Endodermal cell (in vitro differentiated cells): ENCODE data around the gene RPL29. TPM values are rescaled to one million over a fixed set of nuclear protein-coding genes. Genes with fewer than 3 reads are reported as not detected.

Source experiments
- DNase-seq: peaks from one replicate; pipeline ENCODE4 v3.0.0-alpha.2; 2017
- H3K27ac ChIP-seq: 2 replicates; pipeline ENCODE4 v1.5.1; 2013; ENCODE audit warnings: mild to moderate bottlenecking, low read depth, low read length, moderate library complexity
- H3K27me3 ChIP-seq: 2 replicates; pipeline ENCODE4 v1.6.1; 2013; ENCODE audit warnings: mild to moderate bottlenecking, low read length, moderate library complexity; ENCODE audit not compliant: insufficient read depth, control insufficient read depth, poor library complexity, severe bottlenecking
- H3K36me3 ChIP-seq: 2 replicates; pipeline ENCODE4 v1.7.0; 2013; ENCODE audit warnings: mild to moderate bottlenecking, low read length, moderate library complexity; ENCODE audit not compliant: control insufficient read depth, insufficient read depth
- H3K4me1 ChIP-seq: one replicate; pipeline ENCODE4 v1.7.0; 2013; ENCODE audit warnings: low read length; ENCODE audit not compliant: control insufficient read depth, insufficient read depth
- H3K4me3 ChIP-seq: 2 replicates; pipeline ENCODE4 v1.5.1; 2013; ENCODE audit warnings: mild to moderate bottlenecking, low read length, moderate library complexity
- H3K9ac ChIP-seq: 2 replicates; pipeline ENCODE4 v1.6.1; 2013; ENCODE audit warnings: mild to moderate bottlenecking, low read length, moderate library complexity; ENCODE audit not compliant: poor library complexity, severe bottlenecking; ENCODE audit errors: extremely low read depth
- H3K9me3 ChIP-seq: 2 replicates; pipeline ENCODE4 v1.6.1; 2013; ENCODE audit warnings: mild to moderate bottlenecking, low read length, moderate library complexity; ENCODE audit not compliant: control insufficient read depth
- H3K27ac Mint-ChIP-seq: 2 replicates; pipeline ENCODE4 v1.8.0; 2020; ENCODE audit warnings: mixed read lengths
- H3K27me3 Mint-ChIP-seq: 2 replicates; pipeline ENCODE4 v1.8.0; 2021; ENCODE audit warnings: mild to moderate bottlenecking, mixed read lengths; ENCODE audit not compliant: insufficient read depth
- H3K36me3 Mint-ChIP-seq: 2 replicates; pipeline ENCODE4 v1.8.0; 2020; ENCODE audit warnings: low read depth, mixed read lengths
- H3K4me1 Mint-ChIP-seq: 2 replicates; pipeline ENCODE4 v1.8.0; 2020; ENCODE audit warnings: mixed read lengths
- H3K4me3 Mint-ChIP-seq: 2 replicates; pipeline ENCODE4 v1.8.0; 2020; ENCODE audit warnings: mild to moderate bottlenecking, moderate library complexity, mixed read lengths
- H3K9me3 Mint-ChIP-seq: 2 replicates; pipeline ENCODE4 v1.8.0; 2020; ENCODE audit warnings: mild to moderate bottlenecking, mixed read lengths
- WGBS, 2 experiments: methylation state at CpG; one replicate each; pipeline versions ENCODE4 v1.1.5 to v1.1.7; 2013; ENCODE audit warnings: missing lambda C conversion rate in 2 of 2, mixed read lengths in 1 of 2; ENCODE audit not compliant: insufficient coverage in 1 of 2, insufficient read length in 1 of 2; 5-methylcytosine and 5-hydroxymethylcytosine counted together
- total RNA-seq, 2 donors: library from RNA; stranded (reverse); fragmentation: NEBNext Ultra II Directional in 1 of 2; extraction: Animal tissue kit (Norgen Biotek cat#: 25700) in 1 of 2; gene quantifications; 2 replicates in 1 of 2; 3 replicates in 1 of 2; pipeline ENCODE4 v1.2.1, GENCODE V29; 2021
- TF ChIP-seq, protein P1 (sequence below): fragments of 200-600 bp; sonication (generic); conservative IDR thresholded peaks from 2 replicates; pipeline ENCODE4 v1.5.0; 2021; ENCODE audit warnings: antibody characterized with exemption, mild to moderate bottlenecking

The RPL29 gene
- total RNA-seq, 2 donors from 2014 or later, result 1,325 to 1,600 TPM

DNA sequence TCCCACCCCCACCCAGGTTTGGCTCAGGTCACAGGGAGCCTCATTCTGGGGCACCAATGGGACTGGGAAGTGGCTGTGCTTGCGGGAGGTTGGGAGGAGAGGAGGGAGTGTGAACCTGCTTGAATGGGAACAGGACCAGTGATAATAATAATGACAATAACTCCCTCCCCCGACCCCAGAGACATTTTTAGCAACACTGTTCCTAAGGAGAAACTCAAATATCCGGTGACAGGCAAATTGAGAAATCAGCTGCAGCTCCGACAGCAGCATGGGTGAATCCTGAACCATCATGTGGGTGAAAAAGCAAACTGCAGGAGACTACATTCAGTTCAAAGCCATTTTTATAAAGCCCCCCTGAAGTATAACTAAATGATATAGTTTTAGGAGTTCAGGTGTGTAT, 11.6 kb upstream of the RPL29 start:
- H3K4me3 ChIP-seq, result no peak overlapping the region
- WGBS, 2 experiments, result 76% methylated on average over 4 of the region's 4 CpGs; no CpG with 5 or more reads in 1 of the 2 experiments
- DNase-seq, result no peak
- H3K4me1 Mint-ChIP-seq, result peaks cover 18% of the 10 kb centered on the region
- no peak overlapping the region for H3K27ac ChIP-seq
- H3K9me3 Mint-ChIP-seq, result no peaks in the 10 kb centered on the region
- H3K36me3 Mint-ChIP-seq, result no peaks in the 10 kb centered on the region
- H3K9me3 ChIP-seq, result no peaks in the 10 kb centered on the region
- no peaks in the 10 kb centered on the region for H3K36me3 ChIP-seq
- H3K4me1 ChIP-seq, result peaks cover 6% of the 10 kb centered on the region
- no peak overlapping the region for H3K9ac ChIP-seq
- H3K4me3 Mint-ChIP-seq, result no peak overlapping the region
- TF ChIP-seq, protein P1, sequence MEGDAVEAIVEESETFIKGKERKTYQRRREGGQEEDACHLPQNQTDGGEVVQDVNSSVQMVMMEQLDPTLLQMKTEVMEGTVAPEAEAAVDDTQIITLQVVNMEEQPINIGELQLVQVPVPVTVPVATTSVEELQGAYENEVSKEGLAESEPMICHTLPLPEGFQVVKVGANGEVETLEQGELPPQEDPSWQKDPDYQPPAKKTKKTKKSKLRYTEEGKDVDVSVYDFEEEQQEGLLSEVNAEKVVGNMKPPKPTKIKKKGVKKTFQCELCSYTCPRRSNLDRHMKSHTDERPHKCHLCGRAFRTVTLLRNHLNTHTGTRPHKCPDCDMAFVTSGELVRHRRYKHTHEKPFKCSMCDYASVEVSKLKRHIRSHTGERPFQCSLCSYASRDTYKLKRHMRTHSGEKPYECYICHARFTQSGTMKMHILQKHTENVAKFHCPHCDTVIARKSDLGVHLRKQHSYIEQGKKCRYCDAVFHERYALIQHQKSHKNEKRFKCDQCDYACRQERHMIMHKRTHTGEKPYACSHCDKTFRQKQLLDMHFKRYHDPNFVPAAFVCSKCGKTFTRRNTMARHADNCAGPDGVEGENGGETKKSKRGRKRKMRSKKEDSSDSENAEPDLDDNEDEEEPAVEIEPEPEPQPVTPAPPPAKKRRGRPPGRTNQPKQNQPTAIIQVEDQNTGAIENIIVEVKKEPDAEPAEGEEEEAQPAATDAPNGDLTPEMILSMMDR, result no peak
- H3K27ac Mint-ChIP-seq, result no peak overlapping the region
- H3K27me3 Mint-ChIP-seq, result peaks cover 11% of the 10 kb centered on the region
- H3K27me3 ChIP-seq, result no peaks in the 10 kb centered on the region

GRCh38 chr3:52006820-52007133, 11.1 kb upstream of the RPL29 start:
- peaks cover 15% of the 10 kb centered on the region for H3K27me3 Mint-ChIP-seq
- TF ChIP-seq, protein P1, result no peak
- no peaks in the 10 kb centered on the region for H3K9me3 Mint-ChIP-seq
- Histone ChIP-seq H3K27ac (no peak overlapping the region), H3K9ac (no peak overlapping the region), H3K9me3 (no peaks in the 10 kb centered on the region), H3K36me3 (no peaks in the 10 kb centered on the region), H3K4me3 (no peak overlapping the region), H3K4me1 (peaks cover 6% of the 10 kb centered on the region), H3K27me3 (no peaks in the 10 kb centered on the region)
- H3K27ac Mint-ChIP-seq, result no peak overlapping the region
- no peak overlapping the region for H3K4me3 Mint-ChIP-seq
- peaks cover 18% of the 10 kb centered on the region for H3K4me1 Mint-ChIP-seq
- H3K36me3 Mint-ChIP-seq, result no peaks in the 10 kb centered on the region
- 91 to 95% methylated on average over 4 to 6 of the region's 6 CpGs for WGBS, 2 experiments
- no peak for DNase-seq

DNA sequence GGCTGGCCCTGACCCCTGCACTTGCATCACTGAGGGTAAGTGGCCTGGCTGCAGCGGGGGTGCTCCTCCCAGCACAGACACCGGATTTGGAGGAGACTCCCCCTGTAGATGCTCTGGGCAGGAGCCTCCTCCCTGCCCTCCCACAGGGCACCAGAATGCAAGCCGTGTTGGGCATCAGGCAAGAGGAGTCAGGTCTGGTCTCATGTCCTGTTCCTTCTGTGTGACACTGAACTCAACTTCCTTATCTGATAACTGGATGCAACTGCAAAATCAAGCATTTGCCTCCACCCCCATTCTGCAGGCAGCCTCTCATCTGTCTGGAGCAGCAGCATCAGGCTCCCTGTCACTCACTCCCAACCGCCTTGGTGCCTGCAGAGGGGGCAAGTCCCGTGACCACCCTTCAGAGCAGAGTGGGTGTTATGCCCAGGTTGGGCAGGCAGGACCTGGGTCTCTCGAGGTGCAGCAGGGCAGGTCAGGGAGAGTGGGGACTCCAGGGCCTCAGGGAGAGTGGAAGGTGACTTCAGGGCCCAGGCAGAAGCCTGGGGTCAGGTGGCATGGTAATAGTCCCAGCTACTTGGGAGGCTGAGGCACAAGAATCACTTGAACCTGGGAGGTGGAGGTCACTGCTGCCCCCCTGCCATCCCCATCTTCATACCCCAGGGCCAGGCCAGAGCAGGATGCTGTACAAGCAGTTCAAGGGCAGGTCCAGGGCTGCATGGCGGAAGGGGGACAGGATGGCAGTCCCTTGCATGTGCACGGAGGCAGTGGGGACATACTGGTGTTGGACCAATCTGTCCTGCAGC, 10.5 kb upstream of the RPL29 start:
- Mint-ChIP-seq H3K4me3 (no peak overlapping the region), H3K27ac (no peak overlapping the region), H3K4me1 (peaks cover 18% of the 10 kb centered on the region), H3K27me3 (peaks cover 16% of the 10 kb centered on the region), H3K36me3 (no peaks in the 10 kb centered on the region), H3K9me3 (no peaks in the 10 kb centered on the region)
- H3K4me1 ChIP-seq, result peaks cover 6% of the 10 kb centered on the region
- 54 to 66% methylated on average over 7 to 8 of the region's 8 CpGs for WGBS, 2 experiments
- H3K4me3 ChIP-seq, result no peak overlapping the region
- no peak overlapping the region for H3K27ac ChIP-seq
- H3K27me3 ChIP-seq, result no peaks in the 10 kb centered on the region
- no peaks in the 10 kb centered on the region for H3K36me3 ChIP-seq
- TF ChIP-seq, protein P1, result no peak
- H3K9ac ChIP-seq, result no peak overlapping the region
- H3K9me3 ChIP-seq, result no peaks in the 10 kb centered on the region
- no peak for DNase-seq
